GM23248 (cell line): ENCODE results near the gene NDUFS5.

ENCODE experiments used
- EZH2 ChIP-seq: fragments of 200-600 bp; sonication (generic); IDR thresholded peaks from 2 replicates; pipeline ENCODE4 v1.6.1; 2018; ENCODE audit warnings: antibody characterized with exemption, mild to moderate bottlenecking; ENCODE audit not compliant: insufficient read depth, poor library complexity, severe bottlenecking
- EZH2phosphoT487 ChIP-seq: fragments of 200-600 bp; sonication (generic); IDR thresholded peaks from 2 replicates; pipeline ENCODE4 v1.6.1; 2018; ENCODE audit warnings: antibody characterized with exemption, moderate library complexity, mild to moderate bottlenecking, low read depth; ENCODE audit not compliant: insufficient read depth

DNA sequence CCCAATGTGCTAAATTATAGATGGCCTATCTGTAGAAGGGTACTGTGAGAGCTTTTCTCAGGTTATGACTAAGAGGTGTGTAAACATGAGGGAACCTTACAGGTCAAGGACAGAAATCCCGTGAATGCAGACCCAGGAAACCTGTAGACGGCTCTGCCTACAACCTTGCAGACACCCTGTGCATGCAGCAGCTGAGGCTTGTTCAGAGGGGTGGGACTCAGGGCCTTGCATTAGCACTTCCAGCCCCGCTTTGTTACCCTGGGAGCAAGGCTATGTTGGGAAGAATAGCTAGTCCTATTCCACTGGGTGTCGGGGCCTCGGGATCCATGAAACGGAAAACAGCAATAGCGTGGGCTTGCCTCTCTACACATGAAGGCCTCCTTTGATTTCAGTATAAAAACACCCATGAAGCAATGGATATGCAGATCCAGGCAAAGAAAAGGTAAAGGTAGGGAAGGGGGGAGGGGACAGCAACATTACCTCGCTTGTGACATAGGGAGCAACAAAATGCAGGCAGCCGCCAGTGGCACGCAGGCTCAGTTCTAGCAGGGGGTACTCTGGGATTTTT, 9.5 kb upstream of the NDUFS5 start:
- TF ChIP-seq EZH2 (no peak), EZH2phosphoT487 (no peak)
